Suppressor macrophage (primary cell): ENCODE data around the gene NUDT17.
A peak's percentile ranks its signal among the peaks of the same experiment; 100 is the strongest.

ENCODE experiments used
- DNase-seq, 4 experiments: peaks; one replicate each; pipeline ENCODE4 v3.0.0-alpha.2; 2020 to 2022

Gene NUDT17

DNA sequence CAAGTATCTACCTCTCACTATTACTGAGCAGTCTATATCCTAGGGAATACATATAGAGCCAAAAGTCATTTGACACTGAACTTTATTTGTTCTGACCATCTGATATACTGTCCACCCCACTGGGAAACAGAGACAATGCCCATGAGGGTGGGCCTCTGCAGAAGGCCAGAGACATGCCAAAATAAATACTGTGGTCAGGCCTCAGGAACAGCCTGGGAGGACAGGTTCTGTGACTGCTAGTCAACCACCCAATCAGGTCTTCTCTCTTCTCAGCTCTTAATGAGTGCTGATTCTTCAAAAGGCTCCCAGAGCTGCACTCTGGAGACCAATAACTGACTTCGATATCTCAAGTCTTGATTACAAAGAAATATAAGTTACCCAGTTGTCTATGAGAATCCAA lies 45.7 kb downstream of the NUDT17 start:
- no peak for DNase-seq

DNA sequence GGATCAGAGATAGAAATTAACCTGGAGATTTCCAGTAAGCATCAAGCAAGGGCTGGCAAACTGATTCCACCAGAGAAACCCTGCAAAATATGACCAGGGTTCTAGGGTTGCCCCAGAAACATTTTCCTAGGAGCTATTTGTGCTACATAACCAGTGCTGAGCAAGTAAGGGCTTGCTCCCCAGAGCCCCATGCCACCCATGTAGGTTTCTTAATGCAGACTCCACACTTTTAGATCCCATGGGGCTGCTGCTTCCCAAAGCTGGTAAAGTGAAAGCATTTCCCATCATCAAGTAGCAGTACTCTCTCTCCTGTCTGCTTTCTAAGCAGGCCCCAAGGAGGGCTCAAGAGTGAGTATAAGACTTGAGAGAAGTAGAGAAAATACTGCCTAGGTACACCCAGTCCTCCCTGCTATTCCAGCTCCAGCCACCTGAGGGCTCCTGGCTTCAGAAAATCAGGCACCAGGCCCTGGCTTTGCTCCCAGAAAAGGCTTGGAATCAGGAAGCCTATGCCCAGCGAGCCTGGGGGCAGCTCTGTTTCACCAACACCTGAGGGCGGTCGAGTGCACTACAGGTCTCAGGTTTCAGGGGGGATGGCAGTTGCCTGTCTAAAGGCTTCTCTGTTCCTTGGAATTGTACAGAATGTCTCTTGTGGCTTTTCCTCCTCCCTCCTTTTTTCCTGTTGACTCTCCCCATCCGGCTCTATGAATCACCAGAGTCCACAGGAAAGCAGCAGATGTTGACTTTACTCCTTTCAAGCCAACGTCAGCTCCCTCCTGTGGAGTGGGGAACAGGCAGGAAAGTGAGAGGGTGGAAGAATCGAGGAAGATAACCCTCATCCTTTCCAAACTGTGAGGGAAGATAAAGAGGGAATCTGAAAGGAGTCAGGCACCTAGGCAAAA lies 46.4 kb downstream of the NUDT17 start:
- DNase-seq, result peak; percentile 80 to 89 (median 81)

DNA sequence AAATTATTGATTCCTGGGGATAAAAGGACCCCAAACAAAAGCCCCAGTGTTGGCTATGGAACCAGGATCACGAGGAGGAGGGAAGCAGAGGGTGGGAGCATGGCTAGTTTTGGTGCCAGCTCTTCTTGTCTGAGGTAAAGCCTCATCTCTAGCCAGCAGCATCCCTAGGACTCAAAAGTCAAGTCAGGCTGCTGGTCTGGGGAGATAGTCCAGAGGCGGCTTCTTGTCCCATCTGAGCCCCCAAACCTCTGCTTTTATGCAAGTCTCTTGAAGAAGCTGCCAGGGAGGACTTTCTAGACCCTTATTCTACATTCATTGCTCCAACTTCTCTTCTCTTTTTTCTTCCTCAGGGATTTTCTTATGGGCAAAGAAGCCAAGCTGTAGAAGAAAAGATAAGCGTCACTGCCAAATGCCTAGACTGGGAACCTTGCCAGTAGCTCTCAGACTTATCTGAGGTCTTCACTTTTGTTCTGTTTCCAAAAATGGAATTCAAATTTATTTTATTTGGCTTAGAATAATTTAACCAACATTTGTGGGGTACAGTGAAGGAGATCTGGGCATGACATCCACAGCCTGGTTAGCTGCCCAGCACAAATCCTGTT lies 47.2 kb downstream of the NUDT17 start:
- no peak for DNase-seq

DNA sequence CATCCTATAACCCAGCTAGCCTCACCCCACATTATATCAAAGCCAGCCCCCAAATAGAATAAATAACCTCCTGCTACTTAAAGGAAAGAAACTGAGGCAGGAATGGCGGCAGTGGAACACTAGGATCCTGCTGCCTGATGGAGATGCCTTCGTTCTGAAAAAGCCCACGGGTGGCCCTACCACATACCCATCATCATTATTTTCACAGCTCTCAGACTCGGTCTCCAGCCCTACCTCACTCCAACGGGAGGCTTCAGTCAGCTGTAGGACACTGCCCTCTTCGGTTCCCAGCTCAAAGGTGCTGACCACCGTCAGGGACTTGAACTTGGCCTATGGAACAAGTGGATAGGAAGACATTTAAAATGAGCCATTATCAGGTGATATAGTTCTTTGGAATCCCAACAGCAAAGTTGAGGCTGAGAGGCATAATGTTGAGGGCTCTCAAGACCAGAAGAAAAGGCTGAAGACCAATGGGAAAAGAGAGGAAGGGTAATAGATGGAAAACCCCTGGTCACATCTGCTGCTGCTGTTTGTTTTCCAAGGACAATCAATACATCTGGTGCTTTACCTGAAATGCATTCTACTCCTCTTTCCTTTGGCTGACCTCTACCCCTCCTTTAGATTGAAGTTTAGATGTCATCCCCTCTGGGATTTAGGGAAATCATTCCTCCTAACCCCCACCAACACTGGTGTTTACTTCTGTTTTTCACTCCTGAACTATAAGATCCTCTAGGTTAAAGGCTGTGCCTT lies 48.1 kb downstream of the NUDT17 start:
- DNase-seq, result no peak

DNA sequence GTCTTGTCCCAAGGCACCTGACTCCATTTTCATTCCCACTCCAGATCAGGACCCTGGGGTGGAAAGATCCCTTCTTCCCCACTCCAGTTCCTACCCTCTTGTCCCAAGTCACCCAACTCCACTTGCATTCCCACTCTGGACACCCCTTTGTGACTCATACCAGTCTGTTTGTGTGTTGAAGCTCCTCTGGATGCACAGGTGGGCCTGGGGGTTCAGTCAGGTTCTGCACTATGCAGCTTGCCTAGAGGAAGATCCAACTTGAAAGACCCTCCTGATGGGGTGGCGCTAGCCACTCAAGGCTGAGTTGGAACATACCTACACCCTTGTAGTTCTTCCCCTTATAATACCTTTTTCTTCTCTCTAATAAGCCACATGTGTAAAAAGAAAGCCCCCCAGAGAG lies 50.0 kb downstream of the NUDT17 start:
- no peak for DNase-seq

DNA sequence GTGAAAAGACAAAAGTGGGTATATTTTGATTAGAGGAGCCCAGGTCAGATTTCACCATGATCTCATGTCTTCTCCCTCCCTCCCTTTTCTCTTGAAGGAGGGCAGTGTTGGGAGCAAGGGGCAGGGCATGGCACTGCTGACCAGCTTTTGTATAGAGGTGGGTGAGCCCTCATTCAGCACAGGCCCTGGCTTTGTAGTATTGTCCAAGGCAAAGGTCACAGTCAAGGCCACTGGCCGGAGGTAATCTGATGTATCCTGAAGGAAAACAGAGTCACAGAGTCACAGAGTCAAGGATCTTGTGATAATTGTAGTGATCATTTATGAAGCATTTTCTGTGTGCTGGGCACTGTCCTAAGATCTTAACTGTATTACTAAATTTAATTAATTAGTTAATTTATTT lies 52.5 kb downstream of the NUDT17 start:
- no peak for DNase-seq
